Neural cell (in vitro differentiated cells): ENCODE data around the gene ATG7. TPM values are rescaled to one million over a fixed set of nuclear protein-coding genes. Genes with fewer than 3 reads are reported as not detected.
A peak's percentile ranks its signal among the peaks of the same experiment; 100 is the strongest.
"Not testable (repeated sequence)": the region's sequence is repeated elsewhere in the genome, so short reads cannot be mapped to it uniquely, and the experiment has no call there.

Experiments
- H2AFZ ChIP-seq: fragments of 200-600, 300-800 bp; sonication (generic), shearing (Covaris generic); 2 replicates; pipeline ENCODE4 v1.6.0; 2014; ENCODE audit warnings: low read depth, mild to moderate bottlenecking, antibody characterized with exemption, low read length, moderate library complexity
- H3F3A ChIP-seq: fragments of 200-600 bp; shearing (Covaris generic); 2 replicates; pipeline ENCODE4 v1.6.1; 2016; ENCODE audit warnings: mild to moderate bottlenecking, moderate library complexity, mixed read lengths, antibody characterized with exemption, low read length; ENCODE audit not compliant: insufficient read depth, poor library complexity, severe bottlenecking
- H3K27ac ChIP-seq: fragments of 200-600, 300-800 bp; sonication (generic), shearing (Covaris generic); 2 replicates; pipeline ENCODE4 v1.5.1; 2014; ENCODE audit warnings: mild to moderate bottlenecking, low read length, moderate library complexity
- H3K27me3 ChIP-seq: fragments of 300-800, 200-600 bp; sonication (generic), shearing (Covaris generic); 2 replicates; pipeline ENCODE4 v1.6.0; 2014; ENCODE audit warnings: mild to moderate bottlenecking, low read depth, low read length, moderate library complexity; ENCODE audit not compliant: insufficient read depth
- H3K36me3 ChIP-seq: fragments of 300-800, 200-600 bp; sonication (generic), shearing (Covaris generic); 2 replicates; pipeline ENCODE4 v1.5.1; 2014; ENCODE audit warnings: mild to moderate bottlenecking, antibody characterized with exemption, low read length, moderate library complexity; ENCODE audit not compliant: insufficient read depth
- H3K4me2 ChIP-seq: fragments of 300-800, 200-600 bp; sonication (generic), shearing (Covaris generic); 2 replicates; pipeline ENCODE4 v1.6.0; 2014; ENCODE audit warnings: mild to moderate bottlenecking, low read length
- H3K4me3 ChIP-seq: fragments of 300-800, 200-600 bp; sonication (generic), shearing (Covaris generic); 2 replicates; pipeline ENCODE4 v1.5.1; 2014; ENCODE audit warnings: mild to moderate bottlenecking, low read length, moderate library complexity
- H3K79me2 ChIP-seq: fragments of 200-600 bp; shearing (Covaris generic); replicated peaks from 2 replicates; pipeline ENCODE4 v1.6.0; 2014; ENCODE audit warnings: mild to moderate bottlenecking, low read length, moderate library complexity; ENCODE audit not compliant: insufficient read depth
- H3K9ac ChIP-seq: fragments of 300-800, 200-600 bp; sonication (generic), shearing (Covaris generic); 2 replicates; pipeline ENCODE4 v1.6.1; 2016; ENCODE audit warnings: mild to moderate bottlenecking, low read length, mixed read lengths
- H3K9me2 ChIP-seq: fragments of 200-600 bp; shearing (Covaris generic); 2 replicates; pipeline ENCODE4 v1.6.1; 2016; ENCODE audit warnings: mild to moderate bottlenecking, low read length, mixed read lengths; ENCODE audit not compliant: insufficient read depth
- H3K9me3 ChIP-seq: fragments of 200-600, 300-800 bp; sonication (generic), shearing (Covaris generic); 2 replicates; pipeline ENCODE4 v1.6.1; 2016; ENCODE audit warnings: mild to moderate bottlenecking, mixed run types, low read length, moderate library complexity, mixed read lengths
- H4K20me1 ChIP-seq: fragments of 200-600 bp; shearing (Covaris generic); 2 replicates; pipeline ENCODE4 v1.6.1; 2016; ENCODE audit warnings: mild to moderate bottlenecking, mixed run types; ENCODE audit not compliant: insufficient read depth
- EP300 ChIP-seq: fragments of 450-650 bp; conservative IDR thresholded peaks from 2 replicates; pipeline ENCODE4 v1.6.1; 2014; ENCODE audit warnings: antibody characterized with exemption, mild to moderate bottlenecking, moderate library complexity; ENCODE audit not compliant: poor library complexity, severe bottlenecking
- EZH2 ChIP-seq: fragments of 200-600, 300-800 bp; shearing (Covaris generic), sonication (generic); IDR thresholded peaks from 2 replicates; pipeline ENCODE4 v1.6.1; 2014; ENCODE audit warnings: antibody characterized with exemption, low read length, borderline replicate concordance, mild to moderate bottlenecking; ENCODE audit not compliant: insufficient read depth, poor library complexity, severe bottlenecking
- MXI1 ChIP-seq: fragments of 450-650 bp; conservative IDR thresholded peaks from 2 replicates; pipeline ENCODE4 v1.6.1; 2014; ENCODE audit warnings: antibody characterized with exemption, mild to moderate bottlenecking; ENCODE audit not compliant: poor library complexity, severe bottlenecking
- POLR2AphosphoS5 ChIP-seq: IDR thresholded peaks from 2 replicates; pipeline ENCODE4 v1.6.1; 2012
- RAD21 ChIP-seq: fragments of 450-650 bp; conservative IDR thresholded peaks from 2 replicates; pipeline ENCODE4 v1.6.1; 2014; ENCODE audit warnings: antibody characterized with exemption, mild to moderate bottlenecking, moderate library complexity
- SMC3 ChIP-seq: fragments of 450-650 bp; conservative IDR thresholded peaks from 2 replicates; pipeline ENCODE4 v1.6.1; 2014; ENCODE audit warnings: antibody characterized with exemption, mild to moderate bottlenecking, moderate library complexity; ENCODE audit not compliant: poor library complexity
- TAF1 ChIP-seq: IDR thresholded peaks from 2 replicates; pipeline ENCODE4 v1.6.1; 2012; ENCODE audit warnings: low read depth
- polyA plus RNA-seq: library from polyadenylated mRNA; depleted of rRNA; stranded (reverse); fragments of >200 nt; gene quantifications from 2 replicates; pipeline ENCODE4 v1.2.3, GENCODE V29; 2014
- TF ChIP-seq, protein P1 (sequence below): fragments of 450-650 bp; IDR thresholded peaks from 2 replicates; pipeline ENCODE4 v1.5.1; 2014; ENCODE audit warnings: antibody characterized with exemption, mild to moderate bottlenecking, moderate library complexity; ENCODE audit not compliant: poor library complexity, severe bottlenecking
- TF ChIP-seq, protein P2 (sequence below): IDR thresholded peaks from 2 replicates; pipeline ENCODE4 v1.6.1; 2012; ENCODE audit warnings: borderline replicate concordance

The ATG7 gene
- polyA plus RNA-seq, 1 donor from 2014 or later, result 28.8 TPM

DNA sequence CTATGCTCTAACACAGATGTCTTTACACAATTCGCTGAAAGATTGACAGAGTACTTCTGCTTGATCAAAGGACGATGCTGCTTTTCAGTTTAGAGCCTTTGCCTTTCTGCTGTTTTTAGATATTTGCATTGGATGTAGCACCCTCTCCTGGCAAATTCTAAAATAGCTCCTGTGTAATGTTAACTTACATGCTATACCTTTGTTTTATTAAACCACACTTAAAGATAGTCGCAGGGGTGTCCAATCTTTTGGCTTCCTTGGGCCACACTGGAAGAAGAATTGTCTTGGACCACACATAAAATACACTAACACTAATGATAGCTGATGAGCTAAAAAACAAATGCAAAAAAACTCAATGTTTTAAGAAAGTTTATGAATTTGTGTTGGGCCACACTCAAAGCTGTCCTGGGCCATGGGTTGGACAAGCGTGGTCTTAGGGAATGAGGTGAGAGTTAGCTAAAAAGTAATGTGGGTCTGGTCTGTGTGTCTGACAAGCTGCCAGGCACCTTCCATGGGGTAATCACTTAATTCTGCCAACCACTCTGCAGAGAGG, 62.9 kb downstream of the ATG7 start:
- no peaks in the 10 kb centered on the region for H3K9me3 ChIP-seq
- no peaks in the 10 kb centered on the region for H3K79me2 ChIP-seq
- H3K36me3 ChIP-seq, result no peaks in the 10 kb centered on the region
- no peaks in the 10 kb centered on the region for H3K27me3 ChIP-seq
- no peak overlapping the region for H3K4me3 ChIP-seq
- no peak overlapping the region for H3K4me2 ChIP-seq
- H3K9me2 ChIP-seq, result no peaks in the 10 kb centered on the region
- H3K9ac ChIP-seq, result no peak overlapping the region
- no peaks in the 10 kb centered on the region for H3F3A ChIP-seq
- H2AFZ ChIP-seq, result no peak overlapping the region
- no peak overlapping the region for H3K27ac ChIP-seq
- TF ChIP-seq RAD21 (peak; percentile 83), TAF1 (no peak), SMC3 (peak; percentile 86)
- TF ChIP-seq, protein P1, sequence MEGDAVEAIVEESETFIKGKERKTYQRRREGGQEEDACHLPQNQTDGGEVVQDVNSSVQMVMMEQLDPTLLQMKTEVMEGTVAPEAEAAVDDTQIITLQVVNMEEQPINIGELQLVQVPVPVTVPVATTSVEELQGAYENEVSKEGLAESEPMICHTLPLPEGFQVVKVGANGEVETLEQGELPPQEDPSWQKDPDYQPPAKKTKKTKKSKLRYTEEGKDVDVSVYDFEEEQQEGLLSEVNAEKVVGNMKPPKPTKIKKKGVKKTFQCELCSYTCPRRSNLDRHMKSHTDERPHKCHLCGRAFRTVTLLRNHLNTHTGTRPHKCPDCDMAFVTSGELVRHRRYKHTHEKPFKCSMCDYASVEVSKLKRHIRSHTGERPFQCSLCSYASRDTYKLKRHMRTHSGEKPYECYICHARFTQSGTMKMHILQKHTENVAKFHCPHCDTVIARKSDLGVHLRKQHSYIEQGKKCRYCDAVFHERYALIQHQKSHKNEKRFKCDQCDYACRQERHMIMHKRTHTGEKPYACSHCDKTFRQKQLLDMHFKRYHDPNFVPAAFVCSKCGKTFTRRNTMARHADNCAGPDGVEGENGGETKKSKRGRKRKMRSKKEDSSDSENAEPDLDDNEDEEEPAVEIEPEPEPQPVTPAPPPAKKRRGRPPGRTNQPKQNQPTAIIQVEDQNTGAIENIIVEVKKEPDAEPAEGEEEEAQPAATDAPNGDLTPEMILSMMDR, result peak; percentile 85
- H4K20me1 ChIP-seq, result no peaks in the 10 kb centered on the region

DNA sequence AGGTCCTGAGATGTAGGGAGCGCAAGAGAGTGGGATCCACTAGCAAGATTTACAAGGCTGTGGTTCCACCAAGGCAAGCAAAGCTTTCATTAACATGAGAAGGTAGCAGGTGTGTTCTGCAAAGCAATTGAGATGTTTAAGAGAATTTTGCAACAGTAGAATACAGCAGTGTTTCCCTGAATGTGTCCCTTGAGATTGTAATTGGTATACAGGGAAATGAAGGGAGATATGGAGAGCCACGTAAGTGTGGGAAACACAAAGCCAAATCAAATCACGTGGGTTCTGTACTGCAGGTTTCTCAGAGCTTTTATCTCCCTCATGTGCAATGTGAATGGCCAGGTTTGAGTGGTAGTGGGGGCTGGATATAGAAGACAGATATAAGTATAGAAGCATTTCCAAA, 67.3 kb downstream of the ATG7 start:
- Histone ChIP-seq H3K36me3 (no peaks in the 10 kb centered on the region), H3K4me2 (no peak overlapping the region), H3K27ac (no peak overlapping the region), H2AFZ (no peak overlapping the region), H4K20me1 (no peaks in the 10 kb centered on the region), H3K79me2 (no peaks in the 10 kb centered on the region), H3K27me3 (no peaks in the 10 kb centered on the region), H3K9ac (no peak overlapping the region), H3K9me2 (no peaks in the 10 kb centered on the region), H3K9me3 (no peaks in the 10 kb centered on the region), H3F3A (no peaks in the 10 kb centered on the region), H3K4me3 (no peak overlapping the region)
- TF ChIP-seq EZH2 (no peak), POLR2AphosphoS5 (no peak), EP300 (no peak), RAD21 (no peak)
- TF ChIP-seq, protein P1, result no peak

DNA sequence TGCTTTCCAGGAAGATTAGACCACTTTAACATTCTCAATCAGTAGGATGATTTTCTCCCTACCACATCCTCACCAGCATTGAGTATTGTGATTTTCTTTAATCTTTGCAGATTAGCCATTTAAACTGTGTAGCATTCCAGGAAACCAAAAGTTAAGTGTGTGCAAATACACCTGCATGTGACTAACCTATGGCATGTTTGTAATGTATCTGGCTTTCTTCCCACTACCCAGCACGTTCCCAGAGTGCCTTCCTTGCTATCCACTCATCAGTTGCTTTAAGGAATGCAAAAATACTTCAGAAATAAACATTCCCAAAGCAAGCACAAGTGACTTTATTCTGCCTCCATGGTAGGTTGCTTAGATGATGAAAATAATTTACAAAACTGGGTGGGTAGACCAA, 74.2 kb downstream of the ATG7 start:
- H3K27ac ChIP-seq, result no peak overlapping the region
- no peak overlapping the region for H3K9ac ChIP-seq
- H3K4me2 ChIP-seq, result no peak overlapping the region
- H3K9me2 ChIP-seq, result no peaks in the 10 kb centered on the region
- no peak overlapping the region for H2AFZ ChIP-seq
- H3F3A ChIP-seq, result no peaks in the 10 kb centered on the region
- no peaks in the 10 kb centered on the region for H3K36me3 ChIP-seq
- no peak overlapping the region for H3K4me3 ChIP-seq
- no peak for TF ChIP-seq SMC3
- TF ChIP-seq RAD21, result no peak
- TF ChIP-seq EZH2, result no peak
- no peak for TF ChIP-seq MXI1
- TF ChIP-seq, protein P2, sequence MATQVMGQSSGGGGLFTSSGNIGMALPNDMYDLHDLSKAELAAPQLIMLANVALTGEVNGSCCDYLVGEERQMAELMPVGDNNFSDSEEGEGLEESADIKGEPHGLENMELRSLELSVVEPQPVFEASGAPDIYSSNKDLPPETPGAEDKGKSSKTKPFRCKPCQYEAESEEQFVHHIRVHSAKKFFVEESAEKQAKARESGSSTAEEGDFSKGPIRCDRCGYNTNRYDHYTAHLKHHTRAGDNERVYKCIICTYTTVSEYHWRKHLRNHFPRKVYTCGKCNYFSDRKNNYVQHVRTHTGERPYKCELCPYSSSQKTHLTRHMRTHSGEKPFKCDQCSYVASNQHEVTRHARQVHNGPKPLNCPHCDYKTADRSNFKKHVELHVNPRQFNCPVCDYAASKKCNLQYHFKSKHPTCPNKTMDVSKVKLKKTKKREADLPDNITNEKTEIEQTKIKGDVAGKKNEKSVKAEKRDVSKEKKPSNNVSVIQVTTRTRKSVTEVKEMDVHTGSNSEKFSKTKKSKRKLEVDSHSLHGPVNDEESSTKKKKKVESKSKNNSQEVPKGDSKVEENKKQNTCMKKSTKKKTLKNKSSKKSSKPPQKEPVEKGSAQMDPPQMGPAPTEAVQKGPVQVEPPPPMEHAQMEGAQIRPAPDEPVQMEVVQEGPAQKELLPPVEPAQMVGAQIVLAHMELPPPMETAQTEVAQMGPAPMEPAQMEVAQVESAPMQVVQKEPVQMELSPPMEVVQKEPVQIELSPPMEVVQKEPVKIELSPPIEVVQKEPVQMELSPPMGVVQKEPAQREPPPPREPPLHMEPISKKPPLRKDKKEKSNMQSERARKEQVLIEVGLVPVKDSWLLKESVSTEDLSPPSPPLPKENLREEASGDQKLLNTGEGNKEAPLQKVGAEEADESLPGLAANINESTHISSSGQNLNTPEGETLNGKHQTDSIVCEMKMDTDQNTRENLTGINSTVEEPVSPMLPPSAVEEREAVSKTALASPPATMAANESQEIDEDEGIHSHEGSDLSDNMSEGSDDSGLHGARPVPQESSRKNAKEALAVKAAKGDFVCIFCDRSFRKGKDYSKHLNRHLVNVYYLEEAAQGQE, result no peak
- TF ChIP-seq TAF1, result no peak
- TF ChIP-seq, protein P1, result no peak
- no peak for TF ChIP-seq EP300
- no peak for TF ChIP-seq POLR2AphosphoS5
- no peaks in the 10 kb centered on the region for H3K79me2 ChIP-seq
- no peaks in the 10 kb centered on the region for H3K27me3 ChIP-seq
- no peaks in the 10 kb centered on the region for H4K20me1 ChIP-seq
- H3K9me3 ChIP-seq, result no peaks in the 10 kb centered on the region

DNA sequence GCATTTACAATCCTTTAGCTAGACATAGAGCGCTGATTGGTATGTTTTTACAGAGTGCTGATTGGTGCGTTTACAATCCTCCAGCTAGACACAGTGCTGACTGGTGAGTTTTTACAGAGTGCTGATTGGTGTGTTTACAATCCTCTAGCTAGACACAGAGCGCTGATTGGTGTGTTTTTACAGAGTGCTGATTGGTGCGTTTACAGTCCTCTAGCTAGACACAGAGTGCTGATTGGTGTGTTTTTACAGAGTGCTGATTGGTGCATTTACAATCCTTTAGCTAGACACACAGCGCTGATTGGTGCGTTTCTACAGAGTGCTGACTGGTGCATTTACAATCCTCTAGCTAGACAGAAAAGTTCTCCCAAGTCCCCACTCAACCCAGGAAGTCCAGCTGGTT, 76.7 kb downstream of the ATG7 start:
- not testable (repeated sequence) for H3K9me2 ChIP-seq, H4K20me1 ChIP-seq, H3K36me3 ChIP-seq, H3K4me3 ChIP-seq, H3F3A ChIP-seq, H3K27me3 ChIP-seq, H3K27ac ChIP-seq, H3K4me2 ChIP-seq, H3K9ac ChIP-seq, H2AFZ ChIP-seq, H3K9me3 ChIP-seq, H3K79me2 ChIP-seq
